ENCODE data around the gene TMEM37. TPM values are rescaled to one million over a fixed set of nuclear protein-coding genes. Genes with fewer than 3 reads are reported as not detected.
A peak's percentile ranks its signal among the peaks of the same experiment; 100 is the strongest.

Gene TMEM37
- total RNA-seq, 2 donors from 2014 or later, result 24.3 to 52.1 TPM

- no peaks in the 10 kb centered on the region for H3K27me3 ChIP-seq
- H3K4me1 ChIP-seq, result no peaks in the 10 kb centered on the region
- intact Hi-C loops (cut with DNase I), result no loop called here
- no peak for TF ChIP-seq CTCF (IDR thresholded peaks at IDR 0.05)
- no peak for DNase-seq
- peak overlapping the region in 1 of 2 donors; percentile 80 for H3K9ac ChIP-seq (ENCODE audit: low read depth in 2 of 2, low read length in 2 of 2)
- H3K9me3 ChIP-seq, result no peaks in the 10 kb centered on the region
- H3K36me3 ChIP-seq, result no peaks in the 10 kb centered on the region
- peak overlapping the region; percentile 87 for H3K27ac ChIP-seq
- H3K4me3 ChIP-seq, result no peak overlapping the region
Measured at GRCh38 chr2:119427756-119428155, 3.9 kb upstream of the TMEM37 start.

GRCh38 chr2:119428488-119429224 is 3.0 kb upstream of the TMEM37 start:
- Histone ChIP-seq H3K9ac (ENCODE audit: low read depth in 2 of 2, low read length in 2 of 2) (peak overlapping the region in 1 of 2 donors; percentile 51), H3K27ac (no peak overlapping the region), H3K4me1 (no peaks in the 10 kb centered on the region), H3K9me3 (no peaks in the 10 kb centered on the region), H3K27me3 (no peaks in the 10 kb centered on the region), H3K36me3 (no peaks in the 10 kb centered on the region), H3K4me3 (no peak overlapping the region)
- intact Hi-C loops (cut with DNase I), result no loop called here
- DNase-seq, result no peak
- TF ChIP-seq CTCF (IDR thresholded peaks at IDR 0.05), result no peak

- no peaks in the 10 kb centered on the region for H3K9me3 ChIP-seq
- H3K27me3 ChIP-seq, result no peaks in the 10 kb centered on the region
- peak overlapping the region in 1 of 2 donors; percentile 51 for H3K9ac ChIP-seq (ENCODE audit: low read depth in 2 of 2, low read length in 2 of 2)
- H3K27ac ChIP-seq, result peak overlapping the region; percentile 25
- no peak overlapping the region for H3K4me3 ChIP-seq
- intact Hi-C loops (cut with DNase I), result no loop called here
- peaks cover 3% of the 10 kb centered on the region for H3K4me1 ChIP-seq
- TF ChIP-seq CTCF (IDR thresholded peaks at IDR 0.05), result no peak
- H3K36me3 ChIP-seq, result no peaks in the 10 kb centered on the region
- DNase-seq, result no peak
Measured at GRCh38 chr2:119429225-119429981, 2.3 kb upstream of the TMEM37 start.

GRCh38 chr2:119430023-119430498 is 1.6 kb upstream of the TMEM37 start:
- Histone ChIP-seq H3K9me3 (no peaks in the 10 kb centered on the region), H3K27ac (peak overlapping the region; percentile 25), H3K27me3 (no peaks in the 10 kb centered on the region), H3K9ac (ENCODE audit: low read depth in 2 of 2, low read length in 2 of 2) (peak overlapping the region in 1 of 2 donors; percentile 51), H3K4me1 (peaks cover 5% of the 10 kb centered on the region), H3K36me3 (no peaks in the 10 kb centered on the region), H3K4me3 (no peak overlapping the region)
- intact Hi-C loops (cut with DNase I), result no loop called here
- DNase-seq, result no peak
- TF ChIP-seq CTCF (IDR thresholded peaks at IDR 0.05), result no peak

GRCh38 chr2:119431976-119432850 is 559 bp downstream of the TMEM37 start:
- H3K36me3 ChIP-seq, result no peaks in the 10 kb centered on the region
- no peaks in the 10 kb centered on the region for H3K27me3 ChIP-seq
- peak overlapping the region; percentile 10 for H3K27ac ChIP-seq
- peak; percentile 31 for DNase-seq
- no peak for TF ChIP-seq CTCF (IDR thresholded peaks at IDR 0.05)
- H3K4me3 ChIP-seq, result peak overlapping the region; percentile 52
- intact Hi-C loops (cut with DNase I), result no loop called here
- H3K9ac ChIP-seq (ENCODE audit: low read depth in 2 of 2, low read length in 2 of 2), result peak overlapping the region; percentile 73 to 75
- H3K9me3 ChIP-seq, result no peaks in the 10 kb centered on the region
- peaks cover 5% of the 10 kb centered on the region for H3K4me1 ChIP-seq
